ENCODE measurements around the gene PPP2CA. TPM values are rescaled to one million over a fixed set of nuclear protein-coding genes. Genes with fewer than 3 reads are reported as not detected.

Gene PPP2CA
- total and polyA plus RNA-seq, 9 of the 15 experiments (the other 6 are each of a cell fraction or from before 2014, with no cell fraction given) = 23.0 to 257 (median 109) TPM

DNA sequence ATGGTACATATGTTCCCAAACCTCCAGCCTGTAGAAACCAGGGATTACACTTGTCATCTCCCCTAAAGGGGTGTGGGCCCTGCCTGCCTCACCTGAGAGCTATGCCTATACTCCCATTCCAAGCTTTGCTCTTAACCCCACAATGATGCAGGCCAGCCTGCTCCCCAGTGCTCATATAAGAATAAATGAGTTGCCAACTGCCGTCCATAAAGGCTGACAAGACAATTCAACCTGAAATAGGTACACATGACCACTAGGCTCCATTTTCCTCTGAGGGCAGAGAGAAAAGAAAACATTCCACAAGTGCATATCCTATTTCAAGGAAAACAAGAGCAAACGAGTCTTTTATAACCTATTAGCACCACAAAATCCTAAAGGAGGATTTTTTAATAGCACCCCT is 77.6 kb downstream of the PPP2CA start:
- BruUV-seq (replicated peaks) = no TSS peak
- POLR2A ChIA-PET = interaction anchor here (1.1 kb wide), 1 partner anchor 13 kb away, joined by 5 read pairs; no protein-coding TSS in a partner anchor
- TF ChIP-seq, protein P1, sequence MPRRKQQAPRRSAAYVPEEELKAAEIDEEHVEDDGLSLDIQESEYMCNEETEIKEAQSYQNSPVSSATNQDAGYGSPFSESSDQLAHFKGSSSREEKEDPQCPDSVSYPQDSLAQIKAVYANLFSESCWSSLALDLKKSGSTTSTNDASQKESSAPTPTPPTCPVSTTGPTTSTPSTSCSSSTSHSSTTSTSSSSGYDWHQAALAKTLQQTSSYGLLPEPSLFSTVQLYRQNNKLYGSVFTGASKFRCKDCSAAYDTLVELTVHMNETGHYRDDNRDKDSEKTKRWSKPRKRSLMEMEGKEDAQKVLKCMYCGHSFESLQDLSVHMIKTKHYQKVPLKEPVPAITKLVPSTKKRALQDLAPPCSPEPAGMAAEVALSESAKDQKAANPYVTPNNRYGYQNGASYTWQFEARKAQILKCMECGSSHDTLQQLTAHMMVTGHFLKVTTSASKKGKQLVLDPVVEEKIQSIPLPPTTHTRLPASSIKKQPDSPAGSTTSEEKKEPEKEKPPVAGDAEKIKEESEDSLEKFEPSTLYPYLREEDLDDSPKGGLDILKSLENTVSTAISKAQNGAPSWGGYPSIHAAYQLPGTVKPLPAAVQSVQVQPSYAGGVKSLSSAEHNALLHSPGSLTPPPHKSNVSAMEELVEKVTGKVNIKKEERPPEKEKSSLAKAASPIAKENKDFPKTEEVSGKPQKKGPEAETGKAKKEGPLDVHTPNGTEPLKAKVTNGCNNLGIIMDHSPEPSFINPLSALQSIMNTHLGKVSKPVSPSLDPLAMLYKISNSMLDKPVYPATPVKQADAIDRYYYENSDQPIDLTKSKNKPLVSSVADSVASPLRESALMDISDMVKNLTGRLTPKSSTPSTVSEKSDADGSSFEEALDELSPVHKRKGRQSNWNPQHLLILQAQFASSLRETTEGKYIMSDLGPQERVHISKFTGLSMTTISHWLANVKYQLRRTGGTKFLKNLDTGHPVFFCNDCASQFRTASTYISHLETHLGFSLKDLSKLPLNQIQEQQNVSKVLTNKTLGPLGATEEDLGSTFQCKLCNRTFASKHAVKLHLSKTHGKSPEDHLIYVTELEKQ (CRISPR knock-in tag; IDR thresholded peaks at IDR 0.05) = no peak
- TF ChIP-seq KLF13 (tag; IDR thresholded peaks at IDR 0.05; ENCODE audit: borderline replicate concordance, low read depth) = no peak
- TF ChIP-seq ZNF507 (tag; conservative IDR thresholded peaks at IDR 0.05) = no peak
- no peak for TF ChIP-seq TSC22D4 (tag; IDR thresholded peaks at IDR 0.05)
- TF ChIP-seq, protein P2, sequence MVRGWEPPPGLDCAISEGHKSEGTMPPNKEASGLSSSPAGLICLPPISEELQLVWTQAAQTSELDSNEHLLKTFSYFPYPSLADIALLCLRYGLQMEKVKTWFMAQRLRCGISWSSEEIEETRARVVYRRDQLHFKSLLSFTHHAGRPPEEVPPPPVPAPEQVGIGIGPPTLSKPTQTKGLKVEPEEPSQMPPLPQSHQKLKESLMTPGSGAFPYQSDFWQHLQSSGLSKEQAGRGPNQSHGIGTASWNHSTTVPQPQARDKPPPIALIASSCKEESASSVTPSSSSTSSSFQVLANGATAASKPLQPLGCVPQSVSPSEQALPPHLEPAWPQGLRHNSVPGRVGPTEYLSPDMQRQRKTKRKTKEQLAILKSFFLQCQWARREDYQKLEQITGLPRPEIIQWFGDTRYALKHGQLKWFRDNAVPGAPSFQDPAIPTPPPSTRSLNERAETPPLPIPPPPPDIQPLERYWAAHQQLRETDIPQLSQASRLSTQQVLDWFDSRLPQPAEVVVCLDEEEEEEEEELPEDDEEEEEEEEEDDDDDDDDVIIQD (CRISPR knock-in tag; IDR thresholded peaks at IDR 0.05) = no peak
- TF ChIP-seq, protein P3, sequence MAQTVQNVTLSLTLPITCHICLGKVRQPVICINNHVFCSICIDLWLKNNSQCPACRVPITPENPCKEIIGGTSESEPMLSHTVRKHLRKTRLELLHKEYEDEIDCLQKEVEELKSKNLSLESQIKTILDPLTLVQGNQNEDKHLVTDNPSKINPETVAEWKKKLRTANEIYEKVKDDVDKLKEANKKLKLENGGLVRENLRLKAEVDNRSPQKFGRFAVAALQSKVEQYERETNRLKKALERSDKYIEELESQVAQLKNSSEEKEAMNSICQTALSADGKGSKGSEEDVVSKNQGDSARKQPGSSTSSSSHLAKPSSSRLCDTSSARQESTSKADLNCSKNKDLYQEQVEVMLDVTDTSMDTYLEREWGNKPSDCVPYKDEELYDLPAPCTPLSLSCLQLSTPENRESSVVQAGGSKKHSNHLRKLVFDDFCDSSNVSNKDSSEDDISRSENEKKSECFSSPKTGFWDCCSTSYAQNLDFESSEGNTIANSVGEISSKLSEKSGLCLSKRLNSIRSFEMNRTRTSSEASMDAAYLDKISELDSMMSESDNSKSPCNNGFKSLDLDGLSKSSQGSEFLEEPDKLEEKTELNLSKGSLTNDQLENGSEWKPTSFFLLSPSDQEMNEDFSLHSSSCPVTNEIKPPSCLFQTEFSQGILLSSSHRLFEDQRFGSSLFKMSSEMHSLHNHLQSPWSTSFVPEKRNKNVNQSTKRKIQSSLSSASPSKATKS (CRISPR knock-in tag; IDR thresholded peaks at IDR 0.05) = no peak
- peak; percentile 8; the same call in 1 of the 2 replicates for TF ChIP-seq C11orf30 (IDR thresholded peaks at IDR 0.05; ENCODE audit: low read depth)
- TF ChIP-seq EWSR1 (IDR thresholded peaks at IDR 0.05; ENCODE audit: borderline replicate concordance, low read depth, partially characterized antibody) = no peak
- H3K36me3 ChIP-seq (ENCODE audit: control insufficient read depth, insufficient read depth, low read length) = peaks cover 95% of the 10 kb centered on the region
- H3K79me2 ChIP-seq (ENCODE audit: control insufficient read depth, insufficient read depth, low read length) = peaks cover 31% of the 10 kb centered on the region; the same call in 2 of the 3 replicates
- H3K27ac ChIP-seq (ENCODE audit: extremely low read depth, low read depth, low read length) = no peak overlapping the region
- no peaks in the 10 kb centered on the region for H3K27me3 ChIP-seq (ENCODE audit: control insufficient read depth in 2 of 2, insufficient read depth in 2 of 2, low read length in 2 of 2)
- peaks cover 22% of the 10 kb centered on the region for H4K20me1 ChIP-seq (replicated peaks; ENCODE audit: control insufficient read depth, insufficient read depth, low read length)
- no peak overlapping the region for H3K4me2 ChIP-seq (ENCODE audit: insufficient read depth, low read length)
- CTCF ChIA-PET (ENCODE audit: low intra/inter-chr PET ratio) = no interaction called here
- ATAC-seq = no peak
- in situ Hi-C loops (cut with MboI) = loop anchor here (5.0 kb wide), 1 partner anchor 106 kb away; no protein-coding TSS in a partner anchor
- 65% methylated on average over 2 of the region's 2 CpGs for WGBS (ENCODE audit: insufficient coverage, low coverage, missing lambda C conversion rate)
- no peak for DNase-seq (ENCODE audit: extremely low read depth in 1 of 4, low spot score in 3 of 4)
- intact Hi-C loops (cut with micrococcal nuclease) = no loop called here
- no peaks in the 10 kb centered on the region for H3K9me3 ChIP-seq (replicated peaks; ENCODE audit: control insufficient read depth, insufficient read depth, low read depth, low read length)
- H2AFZ ChIP-seq (ENCODE audit: low read depth, low read length) = no peak overlapping the region
- no peak overlapping the region for H3K9ac ChIP-seq (ENCODE audit: insufficient read depth in 1 of 2, low read depth in 2 of 2, low read length in 2 of 2)
- H3K9me1 ChIP-seq (ENCODE audit: control insufficient read depth, insufficient read depth, low read length) = no peaks in the 10 kb centered on the region
- no peak for FAIRE-seq
- H3K4me1 ChIP-seq (replicated peaks in 1 of 2; ENCODE audit: control insufficient read depth in 2 of 2, insufficient read depth in 2 of 2, low read length in 2 of 2) = peaks cover 0 to 9% of the 10 kb centered on the region in 2 experiments; a peak in 2 of 5 replicates
- no peak overlapping the region for H3K4me3 ChIP-seq

Data from K562 (cell line).